ENCODE results near the gene URB1. TPM values are rescaled to one million over a fixed set of nuclear protein-coding genes. Genes with fewer than 3 reads are reported as not detected.

URB1 gene
- total RNA-seq, 2 donors from 2014 or later = 20.5 to 25.3 TPM

DNA sequence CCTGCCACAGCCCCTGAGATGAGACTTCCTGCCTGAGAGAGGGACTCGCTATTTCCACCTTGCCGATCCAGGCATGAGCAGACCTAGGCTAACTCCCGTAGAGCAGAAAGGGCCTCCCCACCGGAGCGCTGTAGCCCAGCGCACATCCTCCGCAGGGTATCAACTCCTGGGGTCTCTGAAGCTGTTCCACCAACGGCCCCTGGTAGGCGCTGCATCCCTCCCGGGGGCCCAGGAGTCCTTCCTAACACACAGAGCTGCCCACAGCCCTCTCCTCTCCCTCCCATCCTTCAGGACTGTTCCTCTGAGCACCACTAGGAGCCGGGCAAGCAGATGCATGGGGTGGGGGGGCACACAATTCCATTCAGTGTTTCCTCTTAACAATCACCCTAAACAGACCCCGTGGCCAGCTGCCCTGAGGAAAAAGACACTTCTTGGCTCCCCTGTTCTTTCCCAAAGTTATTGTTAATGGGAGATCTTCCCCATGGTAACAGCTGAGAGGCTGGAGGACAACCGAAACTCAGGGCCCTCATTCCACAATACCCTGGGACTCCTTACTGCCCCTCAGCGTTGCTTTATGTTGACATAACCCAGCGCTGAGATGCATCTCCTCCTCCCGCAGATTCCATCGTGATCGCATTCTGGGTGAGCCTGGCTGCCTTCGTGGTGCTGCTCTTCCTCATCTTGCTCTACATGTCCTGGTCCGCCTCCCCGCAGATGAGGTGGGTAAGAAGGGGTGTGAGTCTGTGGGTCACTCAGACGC lies 86.6 kb downstream of the URB1 start:
- Mint-ChIP-seq H3K36me3 (peaks cover 0 to 9% of the 10 kb centered on the region in 2 donors), H3K27ac (peak overlapping the region; percentile 15 to 36), H3K9me3 (no peaks in the 10 kb centered on the region)
- ATAC-seq (no peak), DNase-seq (ENCODE audit: low spot score in 2 of 2) (no peak)

DNA sequence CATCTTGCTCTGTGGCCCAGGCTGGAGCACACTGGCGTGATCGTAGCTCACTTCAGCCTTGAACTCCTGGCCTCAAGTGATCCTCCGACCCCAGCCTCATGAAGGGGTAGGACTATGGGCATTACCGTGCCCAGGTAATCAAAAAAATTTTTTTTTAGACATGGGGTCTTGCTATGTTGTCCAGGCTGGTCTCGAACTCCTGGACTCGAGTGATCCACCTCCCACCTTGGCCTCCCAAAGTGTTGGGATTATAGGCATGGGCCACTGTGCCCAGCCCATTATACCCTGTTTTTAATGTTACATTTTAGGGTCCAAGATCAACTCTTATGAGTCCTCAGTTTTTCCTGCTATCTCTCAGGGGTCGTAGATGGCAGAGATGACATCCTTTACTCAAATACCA lies 87.8 kb downstream of the URB1 start:
- DNase-seq (ENCODE audit: low spot score in 2 of 2) (no peak), ATAC-seq (no peak)
- Mint-ChIP-seq H3K9me3 (no peaks in the 10 kb centered on the region), H3K27ac (no peak overlapping the region), H3K36me3 (peaks cover 5 to 10% of the 10 kb centered on the region in 2 donors)

GRCh38 chr21:32303385-32303784 lies 89.4 kb downstream of the URB1 start:
- H3K36me3 Mint-ChIP-seq = peaks cover 5 to 10% of the 10 kb centered on the region in 2 donors
- ATAC-seq (no peak), DNase-seq (ENCODE audit: low spot score in 2 of 2) (peak in 1 of 2 donors; percentile 30)
- no peaks in the 10 kb centered on the region for H3K9me3 Mint-ChIP-seq
- peak overlapping the region in 1 of 2 donors; percentile 93 for H3K27ac Mint-ChIP-seq

GRCh38 chr21:32302560-32302959 lies 90.3 kb downstream of the URB1 start:
- no peak for ATAC-seq
- Mint-ChIP-seq H3K36me3 (peaks cover 5 to 10% of the 10 kb centered on the region in 2 donors), H3K9me3 (no peaks in the 10 kb centered on the region), H3K27ac (no peak overlapping the region)
- DNase-seq (ENCODE audit: low spot score in 2 of 2) = no peak

- DNase-seq (ENCODE audit: low spot score in 2 of 2) = no peak
- ATAC-seq = no peak
- Mint-ChIP-seq H3K27ac (peak overlapping the region in 1 of 2 donors; percentile 87), H3K36me3 (peaks cover 5 to 10% of the 10 kb centered on the region in 2 donors), H3K9me3 (no peaks in the 10 kb centered on the region)
Measured at GRCh38 chr21:32301596-32301995, 91.2 kb downstream of the URB1 start.

DNA sequence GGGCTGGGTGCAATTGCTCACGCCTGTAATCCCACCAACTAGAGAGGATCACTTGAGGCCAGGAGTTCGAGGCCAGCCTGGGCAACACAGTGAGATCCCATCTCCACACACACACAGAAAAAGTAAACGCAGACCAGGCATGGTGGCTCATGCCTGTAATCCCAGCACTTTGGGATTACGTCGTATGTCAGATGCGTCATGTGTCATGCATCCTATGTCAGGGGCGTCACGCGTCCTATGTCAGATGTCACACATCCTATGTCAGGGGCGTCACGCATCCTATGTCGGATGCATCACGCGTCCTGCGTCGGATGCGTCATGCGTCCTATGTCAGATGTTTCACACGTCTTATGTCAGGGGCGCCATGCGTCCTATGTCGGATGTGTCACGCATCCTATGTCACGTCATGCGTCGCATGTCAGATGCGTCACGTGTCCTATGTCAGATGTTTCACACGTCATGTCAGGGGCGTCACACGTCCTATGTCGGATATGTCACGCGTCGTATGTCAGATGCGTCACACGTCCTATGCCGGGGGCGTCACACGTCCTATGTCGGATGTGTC lies 92.6 kb downstream of the URB1 start:
- Mint-ChIP-seq H3K9me3 (no peaks in the 10 kb centered on the region), H3K27ac (no peak overlapping the region), H3K36me3 (peaks cover 5 to 10% of the 10 kb centered on the region in 2 donors)
- peak in 1 of 2 donors; percentile 30 for DNase-seq (ENCODE audit: low spot score in 2 of 2)
- no peak for ATAC-seq

DNA sequence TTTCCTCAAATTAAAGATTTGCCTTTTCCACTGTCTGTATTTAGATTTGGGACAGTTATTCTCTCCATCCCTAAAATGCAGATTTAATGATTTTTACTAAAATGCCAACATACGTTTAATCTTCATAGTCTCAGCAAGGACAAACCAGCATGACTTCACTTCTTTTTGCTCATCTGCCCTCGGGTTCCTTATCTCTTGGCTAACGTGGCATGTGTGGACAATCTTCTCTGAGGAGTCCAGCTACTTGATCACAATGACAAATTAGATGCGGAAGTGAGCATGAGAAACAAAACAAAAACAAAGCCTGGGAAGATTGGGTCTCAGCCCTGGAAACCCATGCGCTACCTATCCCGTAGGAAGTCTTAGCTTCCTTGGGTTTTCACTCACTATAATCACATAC lies 93.1 kb downstream of the URB1 start:
- Mint-ChIP-seq H3K27ac (no peak overlapping the region), H3K36me3 (peaks cover 5 to 10% of the 10 kb centered on the region in 2 donors), H3K9me3 (no peaks in the 10 kb centered on the region)
- ATAC-seq (no peak), DNase-seq (ENCODE audit: low spot score in 2 of 2) (no peak)

GRCh38 chr21:32298658-32299081 lies 94.1 kb downstream of the URB1 start, which contains the start of gene MRAP:
TSS of gene MRAP (plus strand) at chr21:32298855. CDS start at chr21:32298972, 117 bp downstream.
- ATAC-seq = no peak
- Mint-ChIP-seq H3K9me3 (no peaks in the 10 kb centered on the region), H3K27ac (no peak within 1 kb of the TSS), H3K36me3 (peaks cover 5 to 10% of the 10 kb centered on the region in 2 donors)
- no peak for DNase-seq (ENCODE audit: low spot score in 2 of 2)

DNA sequence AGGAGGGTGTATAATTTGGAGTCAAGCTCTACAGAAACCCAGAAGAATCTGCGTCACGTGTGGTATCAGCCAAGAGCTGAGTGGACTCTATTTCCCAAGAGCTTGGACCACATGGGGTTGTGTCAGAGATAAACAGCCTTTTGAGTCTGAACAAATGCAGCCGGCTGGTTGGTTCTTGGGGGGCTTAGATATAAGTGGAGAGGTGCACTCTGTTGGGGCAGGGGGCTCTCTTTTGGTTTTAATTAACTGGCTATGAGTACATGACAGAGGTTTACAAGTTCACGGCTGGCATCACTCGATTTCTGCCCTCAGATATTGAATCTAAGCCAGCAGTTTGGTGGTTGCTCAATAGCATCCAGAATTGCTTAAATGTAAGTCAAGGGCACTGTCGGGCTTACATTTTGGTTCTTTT lies 94.7 kb downstream of the URB1 start:
- Mint-ChIP-seq H3K36me3 (peaks cover 5 to 10% of the 10 kb centered on the region in 2 donors), H3K27ac (no peak overlapping the region), H3K9me3 (no peaks in the 10 kb centered on the region)
- ATAC-seq = no peak
- DNase-seq (ENCODE audit: low spot score in 2 of 2) = no peak

- peaks cover 5 to 10% of the 10 kb centered on the region in 2 donors for H3K36me3 Mint-ChIP-seq
- no peak overlapping the region for H3K27ac Mint-ChIP-seq
- DNase-seq (ENCODE audit: low spot score in 2 of 2) (no peak), ATAC-seq (no peak)
- no peaks in the 10 kb centered on the region for H3K9me3 Mint-ChIP-seq
Measured at GRCh38 chr21:32297449-32297848, 95.4 kb downstream of the URB1 start.

- no peak overlapping the region for H3K27ac Mint-ChIP-seq
- DNase-seq (ENCODE audit: low spot score in 2 of 2) (no peak), ATAC-seq (no peak)
- H3K36me3 Mint-ChIP-seq = peaks cover 0 to 6% of the 10 kb centered on the region in 2 donors
- no peaks in the 10 kb centered on the region for H3K9me3 Mint-ChIP-seq
Measured at GRCh38 chr21:32285476-32285875, 107.3 kb downstream of the URB1 start.

DNA sequence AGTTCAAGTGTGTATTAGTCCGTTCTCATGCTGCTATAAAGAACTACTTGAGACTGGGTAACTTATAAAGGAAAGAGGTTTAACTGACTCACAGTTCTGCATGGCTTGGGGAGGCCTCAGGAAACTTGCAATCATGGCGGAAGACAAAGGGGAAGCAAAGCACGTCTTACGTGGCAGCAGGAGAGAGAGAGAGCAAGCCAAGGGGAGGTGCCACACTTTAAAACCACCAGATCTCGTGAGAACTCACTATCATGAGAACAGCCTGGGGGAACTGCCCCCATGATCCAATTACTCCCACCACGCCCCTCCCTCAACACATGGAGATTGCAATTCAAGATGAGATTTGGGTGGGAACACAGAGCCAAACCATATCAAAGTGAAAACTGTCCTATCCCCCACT lies 109.8 kb downstream of the URB1 start:
- ATAC-seq = no peak
- Mint-ChIP-seq H3K36me3 (peaks cover 0 to 16% of the 10 kb centered on the region in 2 donors), H3K27ac (no peak overlapping the region), H3K9me3 (no peaks in the 10 kb centered on the region)
- no peak for DNase-seq (ENCODE audit: low spot score in 2 of 2)

DNA sequence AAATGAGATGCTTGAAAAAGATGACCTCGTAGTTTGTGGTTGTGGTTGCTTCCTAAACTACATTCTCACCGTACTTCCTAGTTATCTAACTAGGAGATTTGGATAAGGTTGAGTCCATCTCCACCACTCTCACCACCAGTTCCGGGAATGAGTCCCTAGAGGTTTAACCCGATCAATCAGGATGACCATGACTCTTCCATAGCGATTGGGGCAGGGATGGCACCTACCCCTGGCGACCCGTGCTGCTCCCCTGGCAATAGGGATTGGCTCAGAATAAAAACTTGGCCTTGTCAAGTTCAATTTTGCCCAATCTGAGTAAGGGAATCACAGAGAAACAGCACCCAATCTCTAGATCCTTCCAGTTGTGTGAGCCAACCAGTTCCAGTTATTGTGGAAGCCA lies 111.3 kb downstream of the URB1 start:
- H3K9me3 Mint-ChIP-seq = no peaks in the 10 kb centered on the region
- no peak for ATAC-seq
- no peak overlapping the region for H3K27ac Mint-ChIP-seq

DNA sequence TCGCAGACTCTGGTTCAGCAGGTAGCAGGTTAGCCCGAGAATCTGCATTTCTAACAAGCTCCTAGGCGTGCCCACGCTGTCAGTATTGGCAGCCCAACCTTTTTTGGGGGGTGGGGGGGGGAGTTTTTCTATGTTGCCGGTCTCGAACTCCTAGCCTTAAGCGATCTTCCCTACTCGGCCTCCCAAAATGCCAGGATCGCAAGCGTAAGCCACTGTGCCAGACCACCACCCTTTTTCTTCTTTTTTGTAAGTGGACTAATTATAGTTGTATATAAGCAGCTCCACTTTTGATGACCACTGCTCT lies 113.5 kb downstream of the URB1 start:
- Mint-ChIP-seq H3K27ac (peak overlapping the region; percentile 97 to 98), H3K9me3 (no peaks in the 10 kb centered on the region), H3K36me3 (peaks cover 0 to 17% of the 10 kb centered on the region in 2 donors)
- no peak for ATAC-seq
- no peak for DNase-seq (ENCODE audit: low spot score in 2 of 2)

More for the DNA sequence above, 111.3 kb downstream of the URB1 start:
- H3K36me3 Mint-ChIP-seq = peaks cover 0 to 17% of the 10 kb centered on the region in 2 donors
- DNase-seq (ENCODE audit: low spot score in 2 of 2) = no peak

GRCh38 chr21:32278518-32279376 lies 114.1 kb downstream of the URB1 start, which contains the start of gene MIS18A:
TSS of gene MIS18A (minus strand) at chr21:32279049. CDS start at chr21:32279014, 35 bp downstream.
- DNase-seq (ENCODE audit: low spot score in 2 of 2) = peak; percentile 98 to 99
- Mint-ChIP-seq H3K27ac (peak within 1 kb of the TSS; percentile 97 to 98), H3K9me3 (no peaks in the 10 kb centered on the region), H3K36me3 (peaks cover 0 to 14% of the 10 kb centered on the region in 2 donors)
- ATAC-seq = peak; percentile 90 to 91

DNA sequence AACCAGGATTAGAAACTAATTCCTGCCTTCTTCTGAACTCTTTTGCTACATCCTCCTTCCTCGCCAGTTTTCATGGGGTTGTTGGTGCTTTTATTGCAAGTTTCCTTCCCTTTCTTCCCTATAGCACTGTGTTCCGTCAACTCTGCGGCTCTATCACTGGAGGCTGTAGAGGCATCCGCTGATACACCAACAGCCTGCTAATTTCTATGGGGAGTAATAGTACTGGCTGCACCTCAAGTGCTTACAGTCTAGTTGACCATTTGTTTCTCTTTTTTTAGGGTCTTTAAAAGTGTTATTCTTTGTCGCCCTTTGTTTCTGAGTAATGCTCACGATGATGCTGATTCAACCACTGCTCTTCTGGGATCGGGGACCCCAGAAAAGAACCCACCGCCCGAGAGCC lies 114.7 kb downstream of the URB1 start:
- no peak for DNase-seq (ENCODE audit: low spot score in 2 of 2)
- ATAC-seq = no peak
- peaks cover 0 to 11% of the 10 kb centered on the region in 2 donors for H3K36me3 Mint-ChIP-seq

DNA sequence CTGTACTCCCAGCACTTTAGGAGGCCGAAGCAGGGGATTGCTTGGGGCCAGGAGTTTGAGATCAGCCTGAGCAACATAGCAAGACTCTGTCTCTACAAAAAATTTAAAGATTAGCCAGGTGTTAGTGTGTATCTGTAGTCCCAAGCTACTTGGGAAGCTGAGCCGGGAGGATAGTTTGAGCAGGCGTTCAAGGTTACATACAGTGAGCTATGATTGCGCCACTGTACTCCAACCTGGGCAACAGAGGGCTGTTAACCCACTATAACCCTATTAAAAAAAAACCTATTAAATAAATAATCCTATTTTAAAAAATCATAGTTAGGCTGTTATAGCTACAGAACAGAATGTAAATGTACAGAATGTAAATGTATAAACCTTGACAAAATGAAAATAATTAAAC lies 116.1 kb downstream of the URB1 start:
- DNase-seq (ENCODE audit: low spot score in 2 of 2) = no peak
- Mint-ChIP-seq H3K9me3 (no peaks in the 10 kb centered on the region), H3K36me3 (peaks cover 0 to 11% of the 10 kb centered on the region in 2 donors), H3K27ac (no peak overlapping the region)
- no peak for ATAC-seq

More for the DNA sequence above, 114.7 kb downstream of the URB1 start:
- H3K27ac Mint-ChIP-seq = peak overlapping the region; percentile 91 to 97
- H3K9me3 Mint-ChIP-seq = no peaks in the 10 kb centered on the region
